ENCODE measurements around the gene AKAP1.

The AKAP1 gene

GRCh38 chr17:57046749-57047148 lies 38.3 kb upstream of the AKAP1 start:
- peak overlapping the region; percentile 84 for H3K4me2 ChIP-seq
- peak overlapping the region; percentile 60; the same call in 1 of the 2 replicates for H3K4me3 ChIP-seq
- H3K9me3 ChIP-seq: 0 out of 2 replicates have a peak, but pooled peaks cover 5% of the 10 kb centered on the region
- no peaks in the 10 kb centered on the region for H4K20me1 ChIP-seq
- no peak overlapping the region for H3K9ac ChIP-seq
- TF ChIP-seq Cebpa-rat (IDR thresholded peaks at IDR 0.05): no peak
- no peak overlapping the region for H3K27ac ChIP-seq
- H3K36me3 ChIP-seq: no peaks in the 10 kb centered on the region
- peaks cover 55% of the 10 kb centered on the region for H3K27me3 ChIP-seq
- H3K4me1 ChIP-seq: peaks cover 16% of the 10 kb centered on the region

- Histone ChIP-seq H3K36me3 (no peaks in the 10 kb centered on the region), H3K27me3 (peaks cover 54% of the 10 kb centered on the region), H3K4me3 (no peak overlapping the region), H3K4me2 (no peak overlapping the region), H3K9me3 (0 out of 2 replicates have a peak, but pooled peaks cover 5% of the 10 kb centered on the region), H3K9ac (no peak overlapping the region), H3K27ac (no peak overlapping the region), H3K4me1 (peaks cover 16% of the 10 kb centered on the region), H4K20me1 (no peaks in the 10 kb centered on the region)
- no peak for TF ChIP-seq Cebpa-rat (IDR thresholded peaks at IDR 0.05)
Observed at GRCh38 chr17:57048096-57048495, 37.0 kb upstream of the AKAP1 start.

GRCh38 chr17:57050306-57050705 lies 34.7 kb upstream of the AKAP1 start:
- Histone ChIP-seq H3K9ac (no peak overlapping the region), H3K4me2 (no peak overlapping the region)

GRCh38 chr17:57051886-57052361 lies 33.1 kb upstream of the AKAP1 start:
- Histone ChIP-seq H3K9ac (no peak overlapping the region), H3K4me3 (no peak overlapping the region), H4K20me1 (no peaks in the 10 kb centered on the region), H3K9me3 (no peaks in the 10 kb centered on the region), H3K4me1 (peaks cover 10% of the 10 kb centered on the region), H3K27me3 (peaks cover 16% of the 10 kb centered on the region), H3K4me2 (no peak overlapping the region), H3K36me3 (no peaks in the 10 kb centered on the region), H3K27ac (no peak overlapping the region)
- no peak for TF ChIP-seq Cebpa-rat (IDR thresholded peaks at IDR 0.05)

More at GRCh38 chr17:57050306-57050705, 34.7 kb upstream of the AKAP1 start:
- H3K27me3 ChIP-seq: peaks cover 32% of the 10 kb centered on the region
- no peak overlapping the region for H3K4me3 ChIP-seq
- H4K20me1 ChIP-seq: no peaks in the 10 kb centered on the region
- no peaks in the 10 kb centered on the region for H3K9me3 ChIP-seq
- no peak for TF ChIP-seq Cebpa-rat (IDR thresholded peaks at IDR 0.05)
- peaks cover 24% of the 10 kb centered on the region for H3K4me1 ChIP-seq
- no peak overlapping the region for H3K27ac ChIP-seq
- no peaks in the 10 kb centered on the region for H3K36me3 ChIP-seq

GRCh38 chr17:57062865-57063264 lies 22.2 kb upstream of the AKAP1 start:
- H3K4me1 ChIP-seq: no peaks in the 10 kb centered on the region
- H3K4me3 ChIP-seq: no peak overlapping the region
- no peaks in the 10 kb centered on the region for H3K36me3 ChIP-seq
- no peak overlapping the region for H3K27ac ChIP-seq
- H3K4me2 ChIP-seq: no peak overlapping the region
- no peaks in the 10 kb centered on the region for H4K20me1 ChIP-seq
- no peak overlapping the region for H3K9ac ChIP-seq
- H3K9me3 ChIP-seq: no peaks in the 10 kb centered on the region
- TF ChIP-seq Cebpa-rat (IDR thresholded peaks at IDR 0.05): no peak
- no peaks in the 10 kb centered on the region for H3K27me3 ChIP-seq

GRCh38 chr17:57067162-57067561 lies 17.9 kb upstream of the AKAP1 start:
- Histone ChIP-seq H3K27ac (no peak overlapping the region), H3K9ac (no peak overlapping the region), H3K9me3 (no peaks in the 10 kb centered on the region), H3K27me3 (no peaks in the 10 kb centered on the region), H4K20me1 (no peaks in the 10 kb centered on the region), H3K36me3 (no peaks in the 10 kb centered on the region), H3K4me2 (no peak overlapping the region), H3K4me1 (no peaks in the 10 kb centered on the region), H3K4me3 (no peak overlapping the region)
- no peak for TF ChIP-seq Cebpa-rat (IDR thresholded peaks at IDR 0.05)

GRCh38 chr17:57067781-57068180 lies 17.3 kb upstream of the AKAP1 start:
- Histone ChIP-seq H3K4me3 (no peak overlapping the region), H3K4me2 (no peak overlapping the region), H3K27me3 (no peaks in the 10 kb centered on the region), H3K9me3 (no peaks in the 10 kb centered on the region), H3K36me3 (no peaks in the 10 kb centered on the region), H3K27ac (no peak overlapping the region), H3K4me1 (no peaks in the 10 kb centered on the region), H3K9ac (no peak overlapping the region), H4K20me1 (no peaks in the 10 kb centered on the region)
- TF ChIP-seq Cebpa-rat (IDR thresholded peaks at IDR 0.05): no peak

GRCh38 chr17:57068222-57068658 lies 16.8 kb upstream of the AKAP1 start:
- no peak for TF ChIP-seq Cebpa-rat (IDR thresholded peaks at IDR 0.05)
- H4K20me1 ChIP-seq: no peaks in the 10 kb centered on the region

GRCh38 chr17:57068707-57069106 lies 16.3 kb upstream of the AKAP1 start:
- Histone ChIP-seq H3K36me3 (no peaks in the 10 kb centered on the region), H3K9ac (no peak overlapping the region), H3K4me1 (no peaks in the 10 kb centered on the region), H3K27me3 (no peaks in the 10 kb centered on the region), H3K27ac (no peak overlapping the region), H3K4me2 (no peak overlapping the region), H3K9me3 (no peaks in the 10 kb centered on the region), H3K4me3 (no peak overlapping the region), H4K20me1 (no peaks in the 10 kb centered on the region)
- TF ChIP-seq Cebpa-rat (IDR thresholded peaks at IDR 0.05): no peak

More at GRCh38 chr17:57068222-57068658, 16.8 kb upstream of the AKAP1 start:
- H3K4me1 ChIP-seq: no peaks in the 10 kb centered on the region
- no peaks in the 10 kb centered on the region for H3K36me3 ChIP-seq
- no peak overlapping the region for H3K9ac ChIP-seq
- no peaks in the 10 kb centered on the region for H3K27me3 ChIP-seq
- H3K4me3 ChIP-seq: no peak overlapping the region
- no peak overlapping the region for H3K27ac ChIP-seq
- H3K4me2 ChIP-seq: no peak overlapping the region
- H3K9me3 ChIP-seq: no peaks in the 10 kb centered on the region

GRCh38 chr17:57071991-57072944 lies 12.8 kb upstream of the AKAP1 start:
- Histone ChIP-seq H4K20me1 (no peaks in the 10 kb centered on the region), H3K36me3 (no peaks in the 10 kb centered on the region), H3K9me3 (no peaks in the 10 kb centered on the region), H3K4me1 (0 out of 2 replicates have a peak, but pooled peaks cover 6% of the 10 kb centered on the region), H3K27me3 (no peaks in the 10 kb centered on the region), H3K27ac (no peak overlapping the region), H3K4me3 (no peak overlapping the region), H3K9ac (no peak overlapping the region), H3K4me2 (no peak overlapping the region)
- TF ChIP-seq Cebpa-rat (IDR thresholded peaks at IDR 0.05): no peak
